Loucy (cell line): ENCODE measurements around the gene NKX2-2.

ENCODE experiments used
- H2AFZ ChIP-seq: fragments of 200-600 bp; sonication (generic); 2 replicates; pipeline ENCODE4 v1.6.0; 2016; ENCODE audit warnings: antibody characterized with exemption, mild to moderate bottlenecking, low read length, moderate library complexity
- H3F3A ChIP-seq: fragments of 200-600 bp; 2 replicates; pipeline ENCODE4 v1.6.0; 2016; ENCODE audit warnings: antibody characterized with exemption, low read depth, mild to moderate bottlenecking
- H3K27me3 ChIP-seq: fragments of 200-600 bp; sonication (generic); 2 replicates; pipeline ENCODE4 v1.6.1; 2014; ENCODE audit warnings: low read length, mild to moderate bottlenecking; ENCODE audit not compliant: insufficient read depth, poor library complexity, severe bottlenecking
- H3K36me3 ChIP-seq: fragments of 200-600 bp; sonication (generic); 2 replicates; pipeline ENCODE4 v1.6.1; 2016; ENCODE audit warnings: low read length; ENCODE audit not compliant: insufficient read depth
- H3K4me1 ChIP-seq: fragments of 200-600 bp; sonication (generic); 2 replicates; pipeline ENCODE4 v1.5.1; 2014; ENCODE audit warnings: low read length, mild to moderate bottlenecking; ENCODE audit not compliant: insufficient read depth, poor library complexity, severe bottlenecking
- H3K4me2 ChIP-seq: fragments of 200-600 bp; sonication (generic); 2 replicates; pipeline ENCODE4 v1.6.0; 2014; ENCODE audit warnings: antibody characterized with exemption, low read length, low read depth, mild to moderate bottlenecking; ENCODE audit not compliant: poor library complexity, severe bottlenecking
- H3K4me3 ChIP-seq: fragments of 200-600 bp; sonication (generic); 2 replicates; pipeline ENCODE4 v1.5.1; 2014; ENCODE audit warnings: low read length, mild to moderate bottlenecking, mixed read lengths; ENCODE audit not compliant: poor library complexity, severe bottlenecking
- H3K79me2 ChIP-seq: fragments of 200-600 bp; sonication (generic); 2 replicates; pipeline ENCODE4 v1.6.1; 2014; ENCODE audit warnings: low read length; ENCODE audit not compliant: insufficient read depth
- H3K9ac ChIP-seq: fragments of 200-600 bp; sonication (generic); 2 replicates; pipeline ENCODE4 v1.6.0; 2014; ENCODE audit warnings: mild to moderate bottlenecking, low read depth, low read length, moderate library complexity; ENCODE audit not compliant: poor library complexity, severe bottlenecking
- H3K9me2 ChIP-seq: fragments of 200-600 bp; sonication (generic); replicated peaks from 2 replicates; pipeline ENCODE4 v1.6.1; 2016; ENCODE audit warnings: low read depth, low read length, mixed read lengths
- H3K9me3 ChIP-seq: fragments of 200-600 bp; sonication (generic); 2 replicates; pipeline ENCODE4 v1.6.1; 2014; ENCODE audit warnings: mild to moderate bottlenecking, antibody characterized with exemption, low read length, low read depth; ENCODE audit not compliant: insufficient read depth
- H4K20me1 ChIP-seq: fragments of 200-600 bp; sonication (generic); 2 replicates; pipeline ENCODE4 v1.6.0; 2014; ENCODE audit warnings: antibody characterized with exemption, low read length, mild to moderate bottlenecking; ENCODE audit not compliant: insufficient read depth, poor library complexity, severe bottlenecking
- EZH2phosphoT487 ChIP-seq: fragments of 200-600 bp; IDR thresholded peaks from 2 replicates; pipeline ENCODE4 v1.6.1; 2018; ENCODE audit warnings: antibody characterized with exemption, mild to moderate bottlenecking, moderate library complexity, borderline replicate concordance
- TF ChIP-seq, protein P1 (sequence below): fragments of 200-600 bp; sonication (generic); conservative IDR thresholded peaks from 2 replicates; pipeline ENCODE4 v1.5.1; 2014; ENCODE audit warnings: mild to moderate bottlenecking, antibody characterized with exemption, low read length

Gene NKX2-2

DNA sequence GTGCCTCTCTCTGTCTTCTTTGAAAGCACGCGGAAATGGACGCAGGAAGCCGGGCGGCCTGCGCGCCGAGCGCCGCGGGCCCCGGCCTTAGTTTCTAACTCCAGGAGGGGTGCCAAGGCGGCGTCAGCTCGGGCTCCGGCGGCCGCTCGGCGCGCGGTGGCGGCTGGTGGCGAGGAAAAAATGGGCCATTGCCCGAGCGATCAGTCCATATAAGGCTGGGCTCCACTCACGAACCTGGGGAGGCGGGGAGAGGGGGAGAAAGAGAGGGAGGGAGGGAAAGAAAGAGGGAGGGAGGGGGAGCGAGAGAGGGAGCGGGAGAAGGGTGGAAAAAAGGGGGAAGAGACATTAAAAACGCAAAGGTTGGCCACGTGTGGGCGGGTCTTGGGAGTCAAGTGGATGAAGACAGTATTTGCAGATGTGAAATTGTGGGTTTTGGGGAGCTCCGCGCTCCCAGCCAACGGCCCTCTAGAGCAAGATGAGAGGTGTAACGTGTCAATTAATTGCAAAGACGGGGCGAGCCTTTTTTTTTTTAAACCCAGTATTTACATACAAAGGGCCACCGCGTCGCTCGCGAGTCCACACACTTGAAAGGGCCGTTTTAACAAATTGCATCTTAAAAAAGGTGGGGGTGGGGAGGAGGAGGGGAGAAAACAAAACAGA lies at the start of gene NKX2-2:
NKX2-2 (minus strand) TSS at position 184 of the 660 bp plus-strand sequence. CDS start 395 bp downstream, outside the sequence.
- H3K9ac ChIP-seq = no peak within 1 kb of the TSS
- no peak within 1 kb of the TSS for H3K4me2 ChIP-seq
- no peaks in the 10 kb centered on the region for H3K9me2 ChIP-seq
- H3F3A ChIP-seq = no peaks in the 10 kb centered on the region
- no peaks in the 10 kb centered on the region for H3K4me1 ChIP-seq
- H2AFZ ChIP-seq = no peak within 1 kb of the TSS
- no peak within 1 kb of the TSS for H3K4me3 ChIP-seq
- no peaks in the 10 kb centered on the region for H3K79me2 ChIP-seq
- no peak for TF ChIP-seq EZH2phosphoT487
- TF ChIP-seq, protein P1, sequence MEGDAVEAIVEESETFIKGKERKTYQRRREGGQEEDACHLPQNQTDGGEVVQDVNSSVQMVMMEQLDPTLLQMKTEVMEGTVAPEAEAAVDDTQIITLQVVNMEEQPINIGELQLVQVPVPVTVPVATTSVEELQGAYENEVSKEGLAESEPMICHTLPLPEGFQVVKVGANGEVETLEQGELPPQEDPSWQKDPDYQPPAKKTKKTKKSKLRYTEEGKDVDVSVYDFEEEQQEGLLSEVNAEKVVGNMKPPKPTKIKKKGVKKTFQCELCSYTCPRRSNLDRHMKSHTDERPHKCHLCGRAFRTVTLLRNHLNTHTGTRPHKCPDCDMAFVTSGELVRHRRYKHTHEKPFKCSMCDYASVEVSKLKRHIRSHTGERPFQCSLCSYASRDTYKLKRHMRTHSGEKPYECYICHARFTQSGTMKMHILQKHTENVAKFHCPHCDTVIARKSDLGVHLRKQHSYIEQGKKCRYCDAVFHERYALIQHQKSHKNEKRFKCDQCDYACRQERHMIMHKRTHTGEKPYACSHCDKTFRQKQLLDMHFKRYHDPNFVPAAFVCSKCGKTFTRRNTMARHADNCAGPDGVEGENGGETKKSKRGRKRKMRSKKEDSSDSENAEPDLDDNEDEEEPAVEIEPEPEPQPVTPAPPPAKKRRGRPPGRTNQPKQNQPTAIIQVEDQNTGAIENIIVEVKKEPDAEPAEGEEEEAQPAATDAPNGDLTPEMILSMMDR = no peak
- no peaks in the 10 kb centered on the region for H3K9me3 ChIP-seq
- H3K27me3 ChIP-seq = no peaks in the 10 kb centered on the region
- H4K20me1 ChIP-seq = no peaks in the 10 kb centered on the region
- no peaks in the 10 kb centered on the region for H3K36me3 ChIP-seq

DNA sequence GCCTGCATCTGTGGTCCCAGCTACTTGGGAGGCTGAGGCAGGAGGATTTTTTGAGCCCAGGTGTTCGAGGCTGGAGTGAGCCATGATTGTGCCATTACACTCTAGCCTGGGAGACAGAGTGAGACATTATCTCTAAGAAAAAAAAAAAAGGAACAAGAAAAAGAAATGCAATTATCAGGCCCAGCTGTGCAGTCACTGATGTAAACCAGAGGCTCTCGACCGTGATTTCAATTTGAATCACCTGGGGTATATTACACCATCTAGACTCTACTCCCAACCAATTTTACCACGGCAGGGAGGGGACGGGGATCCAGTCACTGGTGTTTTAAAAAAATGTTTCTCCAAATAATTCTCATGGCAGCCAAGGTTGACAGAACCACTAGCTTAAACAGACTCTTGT lies 48.8 kb upstream of the NKX2-2 start:
- Histone ChIP-seq H3K9me2 (no peaks in the 10 kb centered on the region), H3K4me2 (no peak overlapping the region), H3K4me1 (no peaks in the 10 kb centered on the region), H3K79me2 (no peaks in the 10 kb centered on the region), H3K27me3 (peaks cover 45% of the 10 kb centered on the region), H3K4me3 (no peak overlapping the region), H3K9ac (no peak overlapping the region), H3F3A (no peaks in the 10 kb centered on the region), H4K20me1 (no peaks in the 10 kb centered on the region), H2AFZ (no peak overlapping the region), H3K9me3 (no peaks in the 10 kb centered on the region), H3K36me3 (no peaks in the 10 kb centered on the region)
- TF ChIP-seq, protein P1 = no peak
- no peak for TF ChIP-seq EZH2phosphoT487

DNA sequence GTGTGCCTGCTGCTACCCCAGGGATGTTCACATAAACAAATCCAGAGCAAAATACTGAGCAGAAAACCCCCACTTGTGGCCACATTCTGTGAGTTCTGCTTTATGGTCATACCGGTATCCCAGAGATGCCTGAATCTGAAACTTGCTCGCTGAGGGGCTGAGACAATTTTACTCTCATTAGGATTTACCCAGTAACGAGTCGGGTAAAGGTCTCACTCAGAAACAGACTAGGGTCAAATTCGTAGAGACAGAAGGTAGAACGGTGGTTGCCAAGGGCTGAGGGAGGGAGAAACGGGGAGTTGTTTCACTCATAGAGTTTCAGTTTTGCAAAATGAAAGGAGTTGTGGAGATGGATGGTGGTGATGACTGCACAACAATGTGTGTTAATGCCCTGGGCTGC lies 45.4 kb upstream of the NKX2-2 start:
- no peaks in the 10 kb centered on the region for H3K4me1 ChIP-seq
- H2AFZ ChIP-seq = no peak overlapping the region
- no peak overlapping the region for H3K4me2 ChIP-seq
- no peaks in the 10 kb centered on the region for H4K20me1 ChIP-seq
- H3K79me2 ChIP-seq = no peaks in the 10 kb centered on the region
- no peak overlapping the region for H3K4me3 ChIP-seq
- H3F3A ChIP-seq = no peaks in the 10 kb centered on the region
- no peaks in the 10 kb centered on the region for H3K36me3 ChIP-seq
- H3K9ac ChIP-seq = no peak overlapping the region
- no peaks in the 10 kb centered on the region for H3K9me2 ChIP-seq
- TF ChIP-seq, protein P1 = no peak
- TF ChIP-seq EZH2phosphoT487 = no peak
- H3K27me3 ChIP-seq = peaks cover 35% of the 10 kb centered on the region
- H3K9me3 ChIP-seq = no peaks in the 10 kb centered on the region
